ENCODE measurements around the gene F13A1. TPM values are rescaled to one million over a fixed set of nuclear protein-coding genes. Genes with fewer than 3 reads are reported as not detected.

F13A1 gene
- total and polyA plus RNA-seq, 7 donors, result 4.9 to 58.9 (median 26.2) TPM

GRCh38 chr6:6332811-6333244, 12.4 kb upstream of the F13A1 start:
- DNase-seq (no peak), ATAC-seq (no peak)
- no peak for TF ChIP-seq CTCF (IDR thresholded peaks at IDR 0.05)
- H3K9me3 ChIP-seq, result no peaks in the 10 kb centered on the region
- H3K4me1 ChIP-seq, result no peaks in the 10 kb centered on the region
- H3K36me3 ChIP-seq (ENCODE audit: insufficient read depth in 1 of 2, low read depth in 1 of 2), result no peaks in the 10 kb centered on the region
- intact Hi-C loops (cut with DNase I), result no loop called here
- 66 to 79% (median 71%) methylated on average over 3 of the region's 3 CpGs for WGBS, 3 donors
- peaks cover 0 to 2% (median 0%) of the 10 kb centered on the region in 3 donors for H3K27me3 ChIP-seq (ENCODE audit: insufficient read depth in 3 of 3, low read length in 2 of 3)
- no peak overlapping the region for H3K4me3 ChIP-seq
- no peak overlapping the region for H3K27ac ChIP-seq

GRCh38 chr6:6331946-6332601, 11.6 kb upstream of the F13A1 start:
- WGBS, 3 donors, result 26 to 39% (median 36%) methylated on average over 6 of the region's 6 CpGs
- intact Hi-C loops (cut with DNase I), result no loop called here
- H3K9me3 ChIP-seq, result no peaks in the 10 kb centered on the region
- no peak overlapping the region for H3K4me3 ChIP-seq
- DNase-seq, result no peak
- H3K27me3 ChIP-seq (ENCODE audit: insufficient read depth in 3 of 3, low read length in 2 of 3), result no peaks in the 10 kb centered on the region
- TF ChIP-seq CTCF (IDR thresholded peaks at IDR 0.05), result no peak
- H3K36me3 ChIP-seq (ENCODE audit: insufficient read depth in 1 of 2, low read depth in 1 of 2), result no peaks in the 10 kb centered on the region
- peak overlapping the region; percentile 8 for H3K27ac ChIP-seq
- no peaks in the 10 kb centered on the region for H3K4me1 ChIP-seq
- no peak for ATAC-seq

- 54 to 57% (median 54%) methylated on average over 6 of the region's 6 CpGs for WGBS, 3 donors
- H3K27me3 ChIP-seq (ENCODE audit: insufficient read depth in 3 of 3, low read length in 2 of 3), result peaks cover 0 to 3% (median 0%) of the 10 kb centered on the region in 3 donors
- H3K9me3 ChIP-seq, result no peaks in the 10 kb centered on the region
- intact Hi-C loops (cut with DNase I), result no loop called here
- no peaks in the 10 kb centered on the region for H3K4me1 ChIP-seq
- no peaks in the 10 kb centered on the region for H3K36me3 ChIP-seq (ENCODE audit: insufficient read depth in 1 of 2, low read depth in 1 of 2)
- no peak overlapping the region for H3K4me3 ChIP-seq
- DNase-seq (no peak), ATAC-seq (no peak)
- H3K27ac ChIP-seq, result peak overlapping the region; percentile 8
- TF ChIP-seq CTCF (IDR thresholded peaks at IDR 0.05), result no peak
These were observed 10.9 kb upstream of the F13A1 start for GRCh38 chr6:6331393-6331792.

GRCh38 chr6:6330407-6330806, 9.9 kb upstream of the F13A1 start:
- TF ChIP-seq CTCF (IDR thresholded peaks at IDR 0.05), result no peak
- H3K36me3 ChIP-seq (ENCODE audit: insufficient read depth in 1 of 2, low read depth in 1 of 2), result no peaks in the 10 kb centered on the region
- peaks cover 0 to 3% (median 0%) of the 10 kb centered on the region in 3 donors for H3K27me3 ChIP-seq (ENCODE audit: insufficient read depth in 3 of 3, low read length in 2 of 3)
- intact Hi-C loops (cut with DNase I), result no loop called here
- no peak overlapping the region for H3K27ac ChIP-seq
- 89 to 96% (median 92%) methylated on average over 1 of the region's 1 CpG for WGBS, 3 donors
- DNase-seq (no peak), ATAC-seq (no peak)
- no peaks in the 10 kb centered on the region for H3K4me1 ChIP-seq
- H3K4me3 ChIP-seq, result no peak overlapping the region
- H3K9me3 ChIP-seq, result no peaks in the 10 kb centered on the region

GRCh38 chr6:6328451-6328850, 8.0 kb upstream of the F13A1 start:
- no peak for ATAC-seq
- no peak overlapping the region for H3K27ac ChIP-seq

More at GRCh38 chr6:6328451-6328850, 8.0 kb upstream of the F13A1 start:
- 76 to 86% (median 85%) methylated on average over 3 of the region's 3 CpGs for WGBS, 3 donors
- DNase-seq, result no peak
- Histone ChIP-seq H3K4me3 (no peak overlapping the region), H3K36me3 (ENCODE audit: insufficient read depth in 1 of 2, low read depth in 1 of 2) (no peaks in the 10 kb centered on the region), H3K9me3 (no peaks in the 10 kb centered on the region), H3K27me3 (ENCODE audit: insufficient read depth in 3 of 3, low read length in 2 of 3) (peaks cover 0 to 3% (median 0%) of the 10 kb centered on the region in 3 donors), H3K4me1 (no peaks in the 10 kb centered on the region)
- intact Hi-C loops (cut with DNase I), result no loop called here
- no peak for TF ChIP-seq CTCF (IDR thresholded peaks at IDR 0.05)

Measured in psoas muscle (tissue), 8 donors.